Dermis microvascular lymphatic vessel endothelial cell (primary cell): ENCODE data around the gene SPRY2. TPM values are rescaled to one million over a fixed set of nuclear protein-coding genes. Genes with fewer than 3 reads are reported as not detected.

Experiments
- DNase-seq, 2 donors: peaks; one replicate each; pipeline versions ENCODE4 v3.0.0 to v3.0.0-alpha.2; 2010; ENCODE audit warnings: low read depth in 2 of 2
- total RNA-seq: library from RNA; depleted of rRNA; stranded (reverse); fragments of >200 nt; gene quantifications from 2 replicates; pipeline ENCODE4 v1.2.1, GENCODE V29; 2014

The SPRY2 gene
- total RNA-seq, 1 donor from 2014 or later = 8.9 TPM

DNA sequence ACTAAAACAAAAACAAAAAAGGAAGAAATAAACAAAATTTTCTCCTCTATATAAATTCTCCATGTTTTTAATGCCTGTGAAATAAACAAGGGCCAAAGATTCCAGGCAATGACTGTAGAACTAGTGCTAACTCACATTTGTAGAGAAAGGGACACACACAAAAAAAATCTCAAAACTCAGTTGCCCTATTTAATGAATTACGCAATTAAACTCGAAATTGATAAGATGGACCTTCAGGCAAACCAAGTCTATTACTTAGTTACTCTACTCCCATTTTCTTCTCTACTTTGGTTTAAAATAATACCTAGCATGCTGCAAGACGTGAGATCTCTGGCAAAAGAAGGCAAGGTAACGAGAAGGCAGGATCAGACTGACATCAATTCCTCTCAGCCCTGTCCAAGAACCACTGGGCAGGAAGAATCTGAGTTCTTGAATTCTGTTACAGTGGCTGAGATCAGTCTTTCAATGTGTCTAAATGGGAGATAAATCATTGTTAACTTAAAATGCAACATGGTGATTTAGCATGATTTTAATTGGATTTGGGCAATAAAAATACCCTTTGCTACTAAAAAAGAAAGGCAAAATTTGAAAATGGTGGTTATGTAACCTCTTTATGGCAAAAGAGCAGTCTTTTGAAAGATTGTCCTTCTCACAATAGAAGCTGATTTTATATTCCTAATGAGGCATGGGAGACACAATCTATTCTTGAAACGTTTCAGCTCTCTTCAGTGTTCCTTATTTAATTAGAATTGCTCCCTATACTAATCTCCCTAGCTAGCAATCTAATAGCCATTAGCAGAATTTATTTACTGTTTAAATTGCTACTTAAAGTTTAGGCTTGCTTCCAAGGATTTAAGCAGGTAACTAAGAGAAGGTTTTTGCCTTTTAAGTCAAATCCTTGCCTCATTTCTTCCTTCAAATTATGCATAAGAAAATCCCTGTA, 25.9 kb downstream of the SPRY2 start:
- DNase-seq = no peak

DNA sequence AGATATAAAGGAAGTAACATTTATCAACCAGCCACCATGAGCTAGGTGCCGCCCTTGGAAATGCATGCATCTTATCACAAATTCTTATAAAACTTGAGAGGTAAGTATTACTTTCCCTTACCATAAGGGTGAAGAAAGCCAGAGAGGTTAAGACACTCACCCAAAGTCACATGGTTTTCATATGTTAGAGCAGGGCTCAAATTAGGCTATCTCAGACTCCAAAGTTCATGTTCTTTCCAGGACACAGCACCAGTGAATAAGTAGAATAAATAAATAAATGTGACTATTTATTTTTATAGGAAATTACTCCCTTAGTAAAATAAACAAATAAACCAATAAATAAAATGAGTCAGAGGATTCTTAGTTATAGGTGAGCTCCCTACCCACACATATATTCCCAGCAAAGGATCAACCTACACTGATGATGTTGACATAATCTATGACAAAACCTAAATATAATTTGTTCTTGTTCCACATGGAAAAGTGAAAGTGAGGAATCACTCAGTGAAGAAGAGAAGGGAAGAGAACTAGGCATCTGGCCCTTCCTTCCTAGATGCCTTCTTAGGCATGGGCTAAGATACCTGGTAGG, 27.2 kb downstream of the SPRY2 start:
- no peak for DNase-seq

DNA sequence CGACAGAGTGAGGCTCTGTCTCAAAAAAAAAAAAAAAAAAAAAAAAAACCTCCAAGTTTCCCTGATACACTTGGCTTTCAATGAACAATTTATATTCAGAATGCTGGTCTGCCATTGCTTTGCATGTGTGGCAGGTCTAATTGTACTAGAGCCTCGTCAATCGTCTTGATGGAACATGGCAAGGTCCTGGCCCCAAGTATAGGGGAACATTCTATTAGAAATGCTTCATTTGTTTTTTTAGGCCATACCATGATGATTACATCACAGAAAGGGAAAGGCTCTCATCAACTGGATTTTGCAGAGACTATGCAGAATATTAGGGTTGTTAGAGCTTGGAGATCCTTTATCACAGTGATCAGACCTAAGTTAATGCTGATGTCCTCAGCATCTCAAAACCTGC, 28.0 kb downstream of the SPRY2 start:
- no peak for DNase-seq

DNA sequence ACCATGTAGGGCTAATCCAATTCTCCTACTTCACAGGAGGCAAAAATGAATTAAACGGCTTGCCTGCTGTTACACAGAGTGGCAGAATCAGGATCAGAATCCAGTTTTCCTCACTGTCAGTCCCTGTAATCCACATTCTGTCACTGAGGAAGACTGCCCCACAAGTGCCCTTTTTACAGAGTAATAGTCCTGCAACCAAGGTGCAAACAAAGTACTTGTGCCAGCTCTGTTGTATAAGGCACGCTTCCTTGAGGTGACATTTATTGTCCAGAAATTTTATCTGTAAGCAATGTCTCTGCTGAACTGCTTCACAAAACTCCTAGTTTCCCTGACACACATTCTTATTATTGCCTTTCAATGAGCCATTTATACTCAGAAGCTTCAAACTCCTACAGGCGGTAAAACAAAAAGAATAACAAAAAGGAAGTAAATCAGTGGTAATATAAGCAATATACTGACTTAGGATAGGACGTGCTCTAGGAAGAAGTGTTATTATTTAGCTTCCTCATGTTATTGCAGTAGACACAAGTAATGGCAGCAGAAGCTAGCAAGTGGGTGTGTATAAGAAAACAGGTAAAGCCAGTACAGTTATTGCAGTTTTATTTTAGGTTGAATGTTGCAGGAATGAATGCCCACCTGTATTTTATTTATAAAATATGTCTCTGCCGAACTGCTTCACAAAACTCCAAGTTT, 28.8 kb downstream of the SPRY2 start:
- no peak for DNase-seq

DNA sequence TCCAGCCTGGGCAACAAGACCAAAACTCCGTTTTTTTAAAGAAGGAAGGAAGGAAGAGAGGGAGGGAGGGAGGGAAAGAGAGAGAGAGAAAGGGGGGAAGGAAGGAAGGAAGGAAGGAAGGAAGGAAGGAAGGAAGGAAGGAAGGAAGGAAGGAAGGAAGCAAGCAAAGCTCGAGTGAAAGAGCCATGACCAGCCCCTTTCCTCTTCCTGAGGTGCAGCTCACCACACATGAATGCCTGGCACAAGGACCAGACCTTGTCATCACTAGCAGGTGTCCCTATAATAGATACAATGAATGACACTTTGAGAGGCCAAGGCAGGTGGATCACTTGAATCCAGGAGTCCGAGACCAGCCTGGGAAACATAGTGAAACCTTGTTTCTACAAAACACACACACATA, 31.0 kb downstream of the SPRY2 start:
- DNase-seq = no peak

DNA sequence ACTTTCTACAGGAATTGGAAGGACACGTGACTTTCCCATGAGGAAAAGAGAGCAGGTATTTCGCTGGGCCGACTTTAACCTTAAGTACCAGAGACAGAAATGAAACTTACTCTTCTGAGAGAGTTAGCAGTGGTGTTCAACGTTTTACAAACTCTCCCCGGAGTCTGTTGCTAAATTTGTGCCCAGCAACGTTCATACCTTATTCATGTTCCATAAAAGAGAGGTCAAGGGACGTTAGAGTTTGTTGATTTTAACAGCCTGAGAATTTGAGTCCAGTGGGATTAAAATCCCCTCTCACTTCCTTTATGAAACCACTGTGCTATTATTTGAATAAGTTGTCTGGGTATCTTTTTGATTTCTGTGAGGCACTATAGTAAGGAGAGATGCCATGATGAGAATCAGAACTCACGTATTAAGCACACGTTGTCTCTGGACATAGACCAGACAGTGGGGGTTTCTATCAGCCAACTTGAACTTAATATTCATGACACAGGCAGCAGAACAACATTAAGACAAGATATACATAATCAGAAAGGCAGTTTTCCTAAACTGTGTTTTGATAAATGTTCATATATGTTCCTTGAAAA, 33.4 kb downstream of the SPRY2 start:
- no peak for DNase-seq

DNA sequence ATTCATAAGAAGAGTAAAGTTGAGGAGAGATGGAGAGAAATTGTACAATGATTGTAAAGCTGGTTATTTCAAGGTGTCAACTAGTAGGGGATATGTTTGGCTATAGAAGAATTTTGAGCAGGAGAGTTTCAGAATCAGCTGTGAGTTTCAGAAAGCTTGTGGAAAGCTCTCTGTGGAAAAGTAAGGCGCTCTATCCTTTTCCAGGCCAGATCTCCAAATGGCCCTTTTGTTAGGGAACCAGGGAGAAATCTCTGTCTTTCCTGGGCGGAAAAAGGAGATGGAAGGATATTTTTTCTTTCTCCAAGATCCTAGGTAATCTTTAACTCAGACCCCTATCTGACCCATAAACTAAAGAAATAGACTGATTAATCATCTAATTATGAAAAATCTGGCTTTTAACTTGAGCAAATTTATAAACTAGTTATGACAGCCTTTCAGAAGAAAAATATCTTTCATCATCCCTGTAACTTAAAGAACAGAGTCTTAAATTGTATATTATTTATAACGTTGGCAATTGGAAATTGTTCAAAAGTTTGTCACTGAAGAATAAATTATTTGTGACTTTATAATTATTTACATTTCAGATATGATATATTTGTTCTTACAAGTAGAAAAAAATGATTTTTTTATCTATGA, 34.5 kb downstream of the SPRY2 start:
- no peak for DNase-seq

DNA sequence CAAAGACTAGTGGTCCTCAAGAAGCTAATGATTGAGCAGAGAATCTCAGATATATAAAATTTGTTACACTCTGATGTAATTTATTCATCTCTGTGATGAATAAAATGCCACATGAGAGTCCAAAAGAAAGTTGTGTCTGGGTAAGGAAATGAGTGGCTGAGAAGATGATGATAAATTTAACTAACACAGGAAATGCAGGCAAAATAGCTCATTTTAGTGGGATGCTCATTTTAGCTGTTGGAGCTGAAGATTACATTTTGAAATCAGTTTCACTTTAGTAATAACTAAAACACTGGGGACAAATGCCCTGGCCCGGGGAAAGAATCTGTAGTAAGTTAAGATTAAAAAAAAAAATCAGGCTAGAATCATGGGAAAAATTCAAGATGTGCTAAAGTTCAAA, 35.2 kb downstream of the SPRY2 start:
- no peak for DNase-seq

DNA sequence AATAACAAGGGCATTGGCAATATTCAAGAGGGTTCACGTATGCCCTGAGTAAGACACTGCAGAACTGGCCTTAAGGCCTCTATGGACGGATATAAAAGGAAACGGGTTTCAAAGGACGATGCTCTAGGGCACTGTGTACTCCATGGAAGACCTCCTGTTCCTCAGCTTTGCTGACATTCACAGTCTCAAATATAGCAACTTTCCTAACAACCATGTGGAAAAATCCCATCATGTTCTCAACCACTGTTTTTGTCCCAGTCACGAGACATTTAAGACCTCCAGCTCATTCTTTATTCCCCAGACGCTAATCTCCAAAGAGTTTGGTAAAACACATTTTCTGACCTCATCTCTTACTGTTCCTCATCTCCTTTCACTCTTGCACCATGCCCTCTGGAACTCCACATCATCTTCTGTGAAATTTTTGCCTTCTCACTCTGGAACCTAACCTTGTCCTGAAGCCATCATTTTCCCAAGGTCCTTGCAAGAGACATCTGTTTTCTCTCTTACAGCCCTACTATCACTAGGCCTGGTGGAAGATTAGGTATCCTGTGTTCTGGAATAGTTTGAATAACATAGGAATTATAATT, 37.6 kb downstream of the SPRY2 start:
- DNase-seq = no peak

DNA sequence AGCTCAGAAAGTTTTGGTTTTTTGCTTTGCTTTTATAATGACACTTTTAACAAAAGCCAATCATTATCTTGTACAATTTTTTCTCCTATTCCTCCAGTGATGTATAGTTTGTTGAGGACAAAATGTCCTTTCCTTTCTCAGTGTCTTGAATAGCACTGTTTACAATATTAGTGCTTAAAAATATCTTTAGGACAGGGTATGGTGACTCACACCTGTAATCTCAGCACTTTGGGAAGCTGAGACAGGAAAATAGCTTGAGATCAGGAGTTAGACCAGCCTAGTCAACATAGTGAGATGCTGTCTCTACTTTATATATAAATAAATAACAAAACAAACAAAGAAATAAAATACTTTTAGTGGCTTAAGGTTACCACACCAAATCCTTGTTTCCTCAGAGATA, 41.9 kb downstream of the SPRY2 start:
- peak in 1 of 2 donors; percentile 14 for DNase-seq

DNA sequence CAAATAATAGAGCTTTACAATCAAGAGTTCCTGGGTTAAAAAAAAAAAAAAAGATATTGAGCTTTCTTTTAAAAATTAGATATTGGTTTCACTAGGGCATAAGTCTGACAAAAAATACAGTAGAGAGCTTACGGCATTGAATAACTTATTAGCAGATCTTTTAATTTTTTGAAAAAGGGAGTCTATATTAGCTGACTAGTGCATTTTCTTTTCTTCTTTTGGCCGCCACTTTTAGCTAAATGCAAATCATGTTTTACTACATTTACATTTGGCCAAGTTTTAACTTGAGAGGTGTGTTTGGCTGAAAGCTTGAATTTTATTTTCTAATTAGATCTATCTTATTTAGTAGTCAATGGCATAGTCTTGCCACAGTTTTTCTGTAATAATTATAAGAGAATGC, 43.4 kb downstream of the SPRY2 start:
- no peak for DNase-seq

DNA sequence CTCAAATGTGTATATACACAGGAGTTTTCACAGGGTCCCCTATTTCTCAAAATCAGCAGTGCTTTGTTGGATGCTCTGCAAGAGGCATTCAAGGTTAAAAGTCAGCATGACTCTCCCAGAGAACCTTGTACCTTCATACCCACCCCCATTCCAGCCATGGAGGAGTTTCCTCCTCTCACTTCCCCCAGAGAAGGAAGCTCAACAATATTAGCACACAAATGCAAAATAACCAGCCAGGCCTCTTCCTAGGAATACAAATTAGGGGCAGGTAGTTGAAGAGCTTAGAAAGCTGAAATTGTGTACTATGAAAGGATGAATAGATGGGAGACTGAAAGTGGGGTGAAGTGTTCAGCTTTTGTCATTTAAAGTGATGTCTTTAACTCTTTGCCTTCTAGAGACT, 43.8 kb downstream of the SPRY2 start:
- DNase-seq = no peak

DNA sequence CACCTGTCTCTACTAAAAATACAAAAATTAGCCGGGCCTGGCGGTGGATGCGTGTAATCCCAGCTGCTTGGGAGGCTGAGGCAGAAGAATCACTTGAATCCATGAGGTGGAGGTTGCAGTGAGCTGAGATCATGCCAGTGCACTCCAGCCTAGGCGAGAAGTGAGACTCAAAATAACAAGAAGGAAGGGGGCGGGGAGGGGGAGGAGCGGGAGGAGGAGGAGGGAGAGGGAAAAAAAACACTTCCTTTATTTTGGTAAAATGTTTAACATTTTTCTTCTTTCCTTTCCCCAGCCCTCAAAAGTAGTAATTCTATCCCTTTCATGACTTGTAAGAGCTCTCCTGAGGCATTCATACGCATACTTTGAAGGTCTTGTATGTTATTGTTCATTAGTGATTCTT, 44.3 kb downstream of the SPRY2 start:
- no peak for DNase-seq

DNA sequence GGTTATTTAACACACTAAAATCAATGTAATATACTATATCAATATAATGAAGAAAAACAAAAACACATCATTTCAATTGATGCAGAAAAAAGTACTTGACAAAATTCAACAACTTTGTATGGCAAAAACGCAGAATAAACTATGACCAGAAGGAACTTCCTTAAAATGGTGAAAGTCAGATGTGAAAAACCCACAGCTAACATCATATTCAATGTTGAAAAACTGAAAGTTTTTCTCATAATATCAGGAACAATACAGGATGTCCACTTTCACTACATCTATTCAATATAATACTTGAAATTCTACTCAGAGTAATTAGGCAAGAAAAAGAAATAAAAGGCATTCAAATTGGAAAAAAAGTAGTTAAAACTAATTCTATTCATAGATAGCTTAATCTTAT, 50.3 kb downstream of the SPRY2 start:
- DNase-seq = no peak
